NCI-H2107 treated with DMSO at 0.1 percent for 48 hours (cell line): ENCODE data around the gene RIMOC1.

ENCODE experiments used
- DNase-seq: peaks from one replicate; lab custom pipeline; 2025; ENCODE audit not compliant: unreplicated experiment; lab: John Stamatoyannopoulos, UW

Gene RIMOC1

GRCh38 chr5:41903892-41904799 lies at the start of gene RIMOC1:
Gene RIMOC1 (plus strand): TSS chr5:41904344. CDS start chr5:41904368, 24 bp downstream.
- DNase-seq: peak; percentile 97

- DNase-seq: peak; percentile 86
Observed at GRCh38 chr5:41856644-41857491, 47.3 kb upstream of the RIMOC1 start.

DNA sequence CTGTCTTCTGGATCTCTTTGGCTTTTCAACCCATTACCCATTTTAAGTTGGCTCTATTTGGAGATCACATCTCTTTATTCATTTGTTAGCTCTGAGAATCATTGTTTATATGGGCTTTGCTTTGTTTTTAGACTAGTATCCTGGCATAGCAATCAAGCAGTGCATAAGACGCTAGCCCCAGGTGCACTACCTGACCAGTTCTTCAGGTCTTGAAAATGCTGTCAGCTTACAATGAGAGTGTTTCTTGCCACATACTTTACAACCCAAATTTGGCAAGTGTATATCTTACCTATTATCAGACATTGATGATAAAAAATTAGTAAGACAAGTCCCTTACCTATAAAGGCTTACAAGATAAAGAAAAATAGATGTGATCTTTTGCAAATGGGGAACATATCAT lies 46.2 kb upstream of the RIMOC1 start:
- no peak for DNase-seq

GRCh38 chr5:41858890-41859289 lies 45.3 kb upstream of the RIMOC1 start:
- no peak for DNase-seq

DNA sequence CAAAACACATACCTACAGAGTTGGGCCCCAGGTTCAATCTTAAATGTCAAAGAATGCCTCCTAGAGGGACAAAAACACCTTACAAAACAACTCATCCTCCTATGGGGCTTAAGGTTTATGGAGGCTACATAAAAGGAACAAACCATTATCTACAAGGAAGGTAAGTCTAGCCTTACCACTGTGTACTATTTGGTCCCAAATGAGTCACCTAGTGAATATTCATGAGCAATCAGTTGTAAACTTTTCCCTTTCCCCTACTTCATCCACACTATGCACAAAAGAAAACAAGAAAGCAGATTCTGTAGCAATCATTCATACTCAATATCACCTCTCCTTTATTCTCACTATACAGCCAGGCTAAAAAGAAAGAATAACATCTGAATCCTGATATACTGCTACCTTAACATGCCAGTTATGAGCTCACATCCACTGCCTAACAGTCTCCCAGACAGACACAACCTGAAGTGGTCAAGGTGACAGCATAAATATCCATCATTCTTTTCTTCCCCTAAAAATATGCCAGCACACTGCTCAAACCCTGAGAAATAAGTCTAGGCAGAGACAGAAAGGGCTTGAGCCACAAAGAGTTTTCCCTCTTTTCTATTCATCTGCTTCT lies 40.2 kb upstream of the RIMOC1 start:
- no peak for DNase-seq

DNA sequence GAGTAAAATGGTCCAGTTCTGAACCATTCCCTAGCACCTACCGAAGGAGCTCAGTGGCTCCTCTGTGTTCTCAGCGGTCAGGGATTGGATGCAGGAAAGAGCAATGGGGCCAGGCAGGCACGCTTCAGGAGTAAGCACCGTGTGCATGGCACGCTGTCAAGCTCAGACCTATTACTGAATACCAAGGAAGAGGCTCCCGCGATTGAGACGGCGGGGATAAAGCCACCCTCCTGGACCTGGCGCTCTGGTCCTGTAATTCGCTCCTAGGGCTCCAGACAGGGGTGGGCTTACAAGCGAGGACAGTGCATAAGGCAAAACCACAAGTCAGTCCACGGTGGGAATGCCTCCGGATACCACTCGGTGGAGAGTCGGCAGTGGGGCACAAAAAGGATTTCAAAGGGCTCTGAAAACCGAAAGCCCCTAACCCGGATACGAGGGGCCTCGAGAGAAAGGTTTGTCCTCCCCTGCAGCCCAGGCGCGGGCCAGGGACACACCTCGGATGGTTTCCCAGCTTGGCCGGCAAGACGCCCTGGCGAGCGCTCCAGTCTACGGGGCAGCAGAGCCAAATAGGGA lies 34.9 kb upstream of the RIMOC1 start:
- peak; percentile 14 for DNase-seq

GRCh38 chr5:41869724-41870626 lies 34.2 kb upstream of the RIMOC1 start, which contains the start of gene OXCT1:
Gene OXCT1 (minus strand): TSS chr5:41870425. CDS start chr5:41870358, 67 bp downstream.
- peak; percentile 83 for DNase-seq

DNA sequence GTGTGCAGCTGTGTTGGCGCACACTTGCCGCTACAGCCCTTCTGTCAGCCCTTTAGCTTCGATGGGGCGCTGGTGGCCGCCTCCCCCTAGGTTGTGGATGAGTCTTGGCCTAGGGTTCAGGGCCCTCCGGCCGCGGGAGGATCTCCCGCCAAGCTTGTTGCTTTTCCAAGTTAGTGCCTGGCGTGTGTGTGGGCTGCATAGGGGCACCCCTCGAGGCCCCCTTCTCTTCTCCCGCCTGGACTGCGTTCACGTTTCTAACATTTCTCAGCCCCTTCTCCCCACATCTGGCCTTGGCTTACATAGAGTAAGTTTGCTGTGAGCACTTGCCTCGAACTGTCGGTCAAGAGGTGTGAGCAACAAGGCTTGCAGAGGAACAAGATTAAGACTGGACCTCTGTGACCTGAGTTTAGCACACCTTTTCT lies 33.5 kb upstream of the RIMOC1 start:
- DNase-seq: no peak

- DNase-seq: no peak
Observed at GRCh38 chr5:41871852-41872251, 32.3 kb upstream of the RIMOC1 start.

DNA sequence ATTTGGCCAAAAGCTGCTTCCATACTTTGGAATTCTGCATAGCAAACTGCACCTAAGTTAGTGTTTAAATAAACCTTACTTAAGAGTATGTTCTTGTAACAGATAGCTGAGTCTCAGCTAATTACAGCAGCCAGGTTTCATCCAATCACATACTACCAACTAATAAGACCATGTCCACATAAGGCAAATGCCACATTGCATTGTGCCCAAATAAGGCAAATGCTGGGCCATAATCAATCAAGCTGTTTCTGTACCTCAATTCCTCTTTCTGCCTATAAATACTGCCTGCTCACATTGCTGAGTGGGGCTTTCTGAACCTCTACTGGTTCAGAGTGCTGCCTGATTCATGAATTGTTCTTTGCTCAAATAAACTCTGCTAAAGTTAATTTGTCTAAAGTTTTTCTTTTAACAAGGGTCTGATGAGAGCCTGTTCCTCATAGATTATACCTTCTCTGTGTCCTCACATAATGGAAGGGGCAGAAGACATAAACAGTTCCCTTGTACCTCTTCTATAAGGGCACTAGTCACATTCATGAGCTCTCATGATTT lies 29.6 kb upstream of the RIMOC1 start:
- DNase-seq: no peak

DNA sequence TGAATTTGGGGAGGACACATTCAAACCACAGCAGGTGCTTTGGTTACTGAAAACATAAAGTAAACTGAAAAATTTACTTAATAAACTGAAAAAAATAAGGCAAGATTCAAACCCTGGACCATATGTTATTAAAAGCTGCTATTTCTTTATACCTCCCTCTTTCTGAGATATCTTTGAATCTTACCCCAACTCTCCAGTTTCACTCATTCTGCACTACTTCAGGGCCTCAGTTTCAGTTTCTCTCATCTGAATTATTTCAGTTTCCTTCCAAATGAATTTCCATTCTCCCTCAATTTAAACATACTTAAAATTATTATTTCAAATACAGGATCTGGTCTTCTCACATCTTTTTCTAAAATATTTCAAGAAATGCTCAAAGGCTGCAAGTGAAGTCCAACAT lies 29.0 kb upstream of the RIMOC1 start:
- no peak for DNase-seq

- peak; percentile 76 for DNase-seq
Observed at GRCh38 chr5:41876678-41877077, 27.5 kb upstream of the RIMOC1 start.

DNA sequence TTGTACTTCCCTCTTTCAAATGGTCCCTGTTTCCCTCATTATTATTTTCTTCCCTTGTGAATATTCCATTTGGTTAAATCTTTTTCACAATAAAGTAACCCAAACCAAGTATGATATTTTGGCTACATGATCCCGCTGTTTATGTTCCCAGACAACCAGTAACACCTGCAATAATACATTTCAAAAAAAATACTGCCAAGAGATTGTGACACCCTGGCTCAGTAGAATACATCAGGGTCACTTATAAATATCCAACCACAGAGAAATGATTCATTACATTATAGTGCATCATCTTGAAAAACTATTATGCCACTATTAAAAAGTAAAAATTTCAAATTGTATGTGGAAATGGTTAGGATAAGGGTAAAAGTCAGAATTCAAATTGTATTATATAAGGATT lies 26.7 kb upstream of the RIMOC1 start:
- DNase-seq: no peak

- DNase-seq: no peak
Observed at GRCh38 chr5:41878173-41878572, 26.0 kb upstream of the RIMOC1 start.

GRCh38 chr5:41878643-41879478 lies 25.3 kb upstream of the RIMOC1 start:
- no peak for DNase-seq

- DNase-seq: no peak
Observed at GRCh38 chr5:41882765-41883164, 21.4 kb upstream of the RIMOC1 start.

DNA sequence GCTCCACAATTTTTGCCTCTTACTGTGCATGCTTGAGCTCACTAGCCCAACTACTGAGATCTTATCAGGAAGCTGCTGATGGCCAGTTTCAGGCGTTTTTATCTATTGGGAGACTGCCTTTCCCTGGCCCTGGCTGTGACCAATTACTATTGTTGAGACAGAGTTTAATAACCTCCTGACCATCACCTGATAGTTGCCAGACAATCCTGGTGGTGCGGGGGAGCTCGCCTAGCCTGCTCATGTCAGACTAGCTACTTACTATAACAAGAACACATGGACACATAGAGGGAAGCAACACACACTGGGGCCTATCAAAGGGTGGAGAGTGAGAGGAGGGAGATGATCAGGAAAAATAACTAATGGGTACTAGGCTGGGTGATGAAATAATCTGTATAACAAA lies 20.9 kb upstream of the RIMOC1 start:
- no peak for DNase-seq

GRCh38 chr5:41883936-41884335 lies 20.2 kb upstream of the RIMOC1 start:
- DNase-seq: no peak

- DNase-seq: no peak
Observed at GRCh38 chr5:41885286-41885685, 18.9 kb upstream of the RIMOC1 start.
